HCEC 1CT (cell line): Measurements from ENCODE around the gene KLF13.
A peak's percentile ranks its signal among the peaks of the same experiment; 100 is the strongest.

Experiments
- DNase-seq: peaks from one replicate; pipeline ENCODE4 v3.0.0-alpha.2; 2017

KLF13 gene

DNA sequence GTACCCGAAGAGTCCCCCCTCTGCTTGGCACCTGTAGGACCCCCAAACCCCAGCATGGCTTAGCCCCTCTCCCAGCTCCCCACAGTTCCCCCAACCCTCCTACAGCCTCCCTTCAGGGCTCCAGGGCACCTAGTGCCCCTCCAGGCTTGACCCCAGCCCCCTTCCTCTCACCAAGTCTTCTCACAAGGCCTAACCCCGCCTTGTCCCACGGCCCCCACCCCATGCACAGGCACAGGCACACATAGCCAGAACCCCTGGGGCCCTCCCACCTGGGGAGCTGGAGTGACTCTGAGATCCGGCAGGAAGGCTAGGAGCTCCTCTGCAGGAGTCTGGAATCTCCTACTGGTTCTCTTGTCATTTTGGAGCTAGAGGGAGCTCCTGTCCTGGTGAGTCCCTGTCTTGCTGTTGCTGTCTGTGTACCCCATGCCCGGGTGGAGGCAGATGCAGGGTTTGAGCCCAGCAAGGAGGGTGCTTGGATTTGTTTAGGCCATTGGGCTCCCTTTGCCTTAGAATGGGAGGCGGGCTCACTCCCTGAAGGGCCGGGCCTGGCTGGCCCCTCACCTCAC lies 39.6 kb downstream of the KLF13 start:
- no peak for DNase-seq

DNA sequence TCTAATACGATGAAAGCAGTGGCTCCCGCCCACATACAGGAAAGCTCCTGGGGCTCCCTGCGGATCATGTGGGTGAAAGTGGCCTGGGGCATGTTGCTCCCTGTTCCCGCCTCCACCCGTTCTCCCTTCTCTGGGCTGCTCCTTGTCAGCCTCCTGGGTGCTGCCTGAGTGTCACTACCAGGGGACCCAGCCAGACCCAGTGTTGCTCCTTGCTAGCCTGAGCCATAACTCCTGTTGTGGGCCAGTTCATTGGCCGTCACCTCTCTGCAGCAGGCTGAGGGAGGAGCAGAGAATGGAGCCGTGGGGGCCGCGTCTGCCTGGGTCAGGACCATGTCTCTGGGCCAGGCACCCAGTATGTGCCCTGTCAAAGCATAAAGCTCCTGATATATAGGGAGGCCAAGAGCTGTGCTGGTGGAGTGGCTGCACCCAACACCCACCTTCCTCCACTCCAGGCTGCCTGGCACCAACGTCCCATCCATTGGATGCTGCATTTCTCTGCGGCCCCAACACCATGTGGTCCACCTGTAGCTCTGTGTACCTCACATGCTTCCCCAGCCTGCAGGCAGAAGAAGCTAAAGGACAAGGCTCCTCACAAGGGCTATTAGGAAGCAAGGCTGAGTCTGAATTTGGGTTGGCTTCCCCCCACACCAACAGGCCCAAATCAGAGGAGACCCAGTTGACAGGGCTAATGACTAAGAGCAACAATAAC lies 40.5 kb downstream of the KLF13 start:
- DNase-seq = no peak

DNA sequence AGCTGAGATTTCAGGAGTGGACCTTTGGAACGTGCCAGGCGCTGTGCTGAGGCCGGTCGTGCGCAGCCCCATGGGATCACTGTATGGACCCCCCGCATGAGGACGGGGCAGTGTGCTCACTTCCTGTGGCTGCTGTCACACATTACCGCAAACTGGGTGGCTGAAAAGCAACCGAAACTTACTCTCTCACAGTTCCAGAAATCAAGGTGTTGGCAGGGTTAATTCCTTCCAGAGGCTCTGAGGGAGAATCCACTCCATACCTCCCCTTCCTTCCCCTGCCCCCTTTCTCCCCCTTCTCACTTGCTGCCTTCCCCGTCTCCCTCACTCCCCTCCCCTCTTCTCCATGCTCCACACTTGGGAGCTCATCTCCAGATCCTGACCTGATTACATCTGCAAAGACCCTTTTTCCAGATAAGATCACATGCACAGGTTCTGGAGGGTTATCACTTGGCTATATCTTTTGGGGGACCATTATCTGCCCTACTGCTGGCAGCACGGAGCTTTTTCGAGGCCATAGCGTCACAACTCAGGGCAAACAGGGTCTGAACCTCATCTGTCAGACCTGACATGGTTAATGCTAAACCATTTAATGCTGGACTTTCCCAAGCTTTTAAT lies 41.2 kb downstream of the KLF13 start:
- DNase-seq = no peak

DNA sequence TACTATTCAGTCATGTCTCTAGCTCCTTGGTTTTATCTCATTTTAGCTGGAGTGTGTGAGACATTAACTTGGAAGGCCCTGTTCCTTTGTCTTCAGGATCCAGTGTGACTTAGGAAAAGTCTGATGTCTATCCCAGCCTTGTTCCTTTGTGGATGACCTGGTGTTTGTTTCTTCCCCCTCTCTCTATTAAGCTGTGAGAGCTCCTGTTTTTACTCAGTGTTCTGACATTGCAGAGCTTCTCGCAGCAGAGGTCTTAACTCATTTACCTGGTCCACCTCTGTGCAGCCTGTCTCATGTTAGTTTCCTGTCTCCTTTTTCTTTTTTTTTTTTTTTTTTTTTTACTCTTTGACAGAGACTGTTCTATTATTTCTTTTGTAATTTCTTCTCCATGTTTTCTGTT lies 43.1 kb downstream of the KLF13 start:
- no peak for DNase-seq

DNA sequence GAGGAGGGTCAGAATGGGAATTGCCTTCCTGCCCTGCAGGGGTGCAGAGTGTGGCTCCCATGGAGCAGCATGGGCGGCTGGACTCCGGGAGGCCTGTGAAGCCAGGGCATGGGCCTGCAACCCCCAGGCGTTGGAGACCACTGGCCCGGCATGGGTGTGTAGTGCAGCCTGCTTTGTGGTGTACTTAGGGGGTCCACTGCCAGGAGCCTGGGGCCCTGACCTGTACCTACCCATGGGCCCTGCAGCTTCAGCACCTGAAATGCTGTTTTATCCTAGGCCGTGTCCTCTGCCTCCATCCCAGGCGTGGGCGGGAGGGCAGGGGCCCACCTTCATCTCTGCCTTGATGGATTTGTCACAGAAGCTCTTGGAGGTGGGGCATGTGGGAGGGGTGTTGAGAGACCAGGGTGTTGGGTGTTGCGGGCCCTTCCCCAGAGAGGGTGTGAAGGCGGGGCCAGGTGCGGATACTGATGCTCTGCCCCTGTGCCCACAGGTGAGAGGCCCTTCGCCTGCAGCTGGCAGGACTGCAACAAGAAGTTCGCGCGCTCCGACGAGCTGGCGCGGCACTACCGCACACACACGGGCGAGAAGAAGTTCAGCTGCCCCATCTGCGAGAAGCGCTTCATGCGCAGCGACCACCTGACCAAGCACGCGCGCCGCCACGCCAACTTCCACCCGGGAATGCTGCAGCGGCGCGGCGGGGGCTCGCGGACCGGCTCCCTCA lies 45.0 kb downstream of the KLF13 start:
- no peak for DNase-seq

DNA sequence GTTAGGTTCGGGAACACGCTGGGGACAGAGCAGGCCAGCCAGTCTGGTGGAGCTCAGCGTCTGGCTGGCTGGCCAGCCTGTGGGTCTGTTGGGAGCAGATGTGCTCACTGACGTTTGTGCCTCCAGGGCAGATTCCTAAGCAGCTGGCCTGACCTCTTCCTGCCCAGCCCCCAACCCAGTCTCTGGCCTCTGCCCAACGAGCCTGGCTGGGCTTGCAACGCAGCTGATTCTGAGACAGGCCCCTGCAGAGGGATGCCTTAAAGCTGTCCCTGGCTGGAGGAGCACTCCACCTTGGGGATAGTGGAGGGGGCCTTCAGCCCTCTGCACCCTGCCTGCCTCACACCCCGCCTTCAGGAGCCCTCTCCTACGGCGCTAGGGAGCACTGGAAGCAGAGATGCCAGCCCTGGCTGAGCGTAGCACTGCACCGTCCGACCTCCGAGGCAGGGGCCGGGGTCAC lies 46.0 kb downstream of the KLF13 start:
- peak; percentile 36 for DNase-seq

DNA sequence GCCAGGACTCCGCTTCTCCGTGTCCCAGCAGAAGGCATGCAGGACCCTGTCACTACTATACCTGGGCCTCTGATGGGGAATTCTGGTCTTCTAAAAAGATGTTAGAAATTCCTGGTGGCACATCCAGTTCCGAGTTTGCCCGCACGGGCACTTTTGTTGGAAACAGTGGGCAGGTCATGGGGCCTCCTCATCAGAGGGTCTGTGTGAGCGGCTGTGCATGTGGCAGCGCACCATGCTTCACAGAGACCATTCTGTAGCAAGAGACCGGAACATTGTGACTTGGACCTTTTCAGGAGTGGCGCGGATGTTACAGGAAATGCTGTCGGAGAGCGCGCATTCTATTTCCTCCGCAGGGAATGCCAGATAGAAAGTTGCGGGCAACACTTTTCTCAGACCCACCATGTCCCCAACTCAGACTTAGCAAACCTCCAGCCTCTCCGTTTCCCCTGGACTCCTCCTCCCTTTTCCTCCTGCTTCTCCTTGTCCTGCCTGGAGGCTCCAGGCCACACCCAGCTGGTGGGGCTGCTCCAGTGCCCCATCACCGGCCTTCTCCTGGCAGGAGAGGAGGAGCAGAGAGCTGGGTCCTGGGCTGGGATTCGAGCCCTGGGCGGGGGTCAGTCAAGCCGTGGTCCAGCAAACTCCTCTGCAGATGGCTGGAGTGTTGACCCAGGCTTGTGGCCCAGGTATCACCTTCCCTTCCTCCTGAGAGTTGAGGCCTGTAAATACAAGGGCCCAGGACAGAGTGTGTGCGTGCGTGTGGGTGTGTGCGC lies 46.6 kb downstream of the KLF13 start:
- no peak for DNase-seq

DNA sequence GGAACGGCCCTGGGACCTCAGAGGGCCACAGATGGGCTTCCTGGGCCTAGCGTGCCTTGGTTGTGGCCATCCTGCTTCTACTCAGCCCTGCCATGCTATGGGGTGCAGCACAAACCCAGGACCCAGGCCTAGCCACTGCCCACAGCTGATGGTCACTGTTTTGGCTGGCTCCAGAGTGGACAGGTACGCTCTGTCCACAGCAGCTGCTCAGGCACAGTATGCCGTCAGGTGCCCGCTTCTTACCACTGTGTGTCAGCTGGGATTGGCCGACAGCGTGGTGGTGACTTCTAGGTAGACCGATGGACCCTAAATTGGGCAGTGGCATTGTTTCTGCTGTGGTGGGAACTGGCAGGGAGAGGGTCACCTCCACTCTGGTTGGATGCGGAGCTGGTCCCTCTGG lies 47.3 kb downstream of the KLF13 start:
- DNase-seq = no peak

DNA sequence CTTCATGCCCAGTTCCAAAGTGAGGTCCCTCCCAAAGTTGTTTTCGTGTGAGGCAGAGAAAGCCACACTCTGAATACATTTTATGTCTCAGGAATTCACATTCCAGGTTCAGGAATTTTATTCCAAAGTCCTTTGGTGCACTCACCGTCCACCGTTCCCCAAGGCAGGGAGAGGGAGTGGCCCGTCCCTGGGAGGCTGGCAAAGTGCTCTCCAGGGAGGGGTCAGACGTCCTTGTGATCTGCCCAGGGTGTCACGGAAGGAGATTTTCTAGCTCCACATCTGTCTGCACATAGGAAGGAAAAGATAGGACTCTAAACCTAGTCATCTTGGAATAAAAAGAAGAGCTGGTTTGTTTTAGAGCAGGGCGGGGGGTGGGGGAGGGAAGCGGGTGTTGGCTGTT lies 47.9 kb downstream of the KLF13 start:
- DNase-seq = no peak

DNA sequence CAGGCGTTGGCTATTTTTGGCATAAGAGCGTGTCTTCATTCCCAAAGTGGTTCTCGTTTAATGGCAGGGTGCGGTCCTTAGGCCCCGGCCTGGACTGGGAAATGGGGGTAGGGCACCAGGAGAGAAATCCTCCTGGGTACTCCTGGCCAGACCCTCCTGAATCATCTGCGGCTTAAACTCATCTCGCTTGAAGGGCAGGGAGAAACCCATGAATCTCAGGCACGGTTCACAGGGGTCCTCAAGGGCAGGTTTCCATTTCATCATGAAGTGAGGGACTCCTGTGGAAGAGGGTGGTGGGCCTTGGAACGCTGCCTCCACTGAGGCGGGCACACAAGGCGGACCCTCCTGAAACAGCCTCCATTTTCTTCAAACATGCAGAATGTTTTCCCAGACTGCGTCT lies 48.4 kb downstream of the KLF13 start:
- DNase-seq = no peak

DNA sequence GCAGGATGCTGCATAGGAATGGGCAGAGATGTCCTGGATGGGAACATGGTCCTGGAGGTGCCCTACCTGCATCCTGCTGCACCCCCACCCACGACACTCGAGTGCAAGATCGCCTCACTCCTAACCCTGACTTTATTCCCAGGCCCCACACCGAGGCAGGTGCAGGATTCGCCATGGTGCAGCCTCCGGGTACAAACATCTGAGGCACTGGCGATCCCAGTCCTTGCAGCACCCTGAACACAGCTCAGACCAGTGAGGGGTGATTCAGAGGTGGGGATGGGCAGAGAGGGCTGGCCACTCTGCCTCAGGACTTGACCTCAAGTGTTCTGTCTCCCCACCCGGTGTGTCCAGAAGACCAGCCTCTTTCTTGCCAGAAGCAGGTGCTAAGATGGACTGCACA lies 49.1 kb downstream of the KLF13 start:
- no peak for DNase-seq

DNA sequence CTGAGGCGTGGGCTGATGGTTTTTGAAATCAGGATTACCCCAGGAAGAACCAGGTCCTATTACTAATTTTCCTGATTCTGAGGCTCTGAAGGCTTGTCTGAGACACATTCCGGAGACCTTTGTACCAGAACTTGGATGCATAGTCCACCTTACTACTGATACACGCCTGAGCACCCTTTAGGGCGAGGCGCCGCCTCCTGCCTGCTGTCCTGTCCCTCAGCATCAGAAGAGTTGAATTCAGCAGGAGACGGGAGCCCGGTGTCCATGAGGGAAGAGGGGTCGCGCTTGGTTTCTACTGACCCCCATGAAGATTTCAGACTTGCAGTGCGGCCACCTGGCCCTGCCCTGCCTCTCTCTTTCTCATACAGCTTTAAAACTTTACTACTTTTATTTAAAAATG lies 49.9 kb downstream of the KLF13 start:
- no peak for DNase-seq

DNA sequence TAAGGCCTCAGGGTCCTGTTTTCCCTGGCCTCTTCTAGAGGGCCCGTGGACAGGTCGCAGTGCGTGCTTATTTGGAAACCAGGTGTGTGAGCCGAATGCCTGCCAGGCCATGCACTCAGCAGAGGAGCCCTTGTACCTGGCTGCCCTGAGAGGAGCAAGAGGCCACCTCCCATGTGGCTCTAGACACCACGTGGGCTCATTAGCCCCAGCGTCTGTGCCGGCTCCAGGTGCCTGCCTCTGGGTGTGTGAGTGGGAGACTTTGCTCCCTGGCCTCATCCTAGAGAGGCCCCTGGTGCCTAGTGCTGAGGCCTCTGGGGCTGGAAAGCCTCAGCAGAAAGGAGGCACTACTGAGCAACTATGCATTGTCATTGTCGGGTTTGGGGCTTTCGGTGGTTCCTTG lies 50.4 kb downstream of the KLF13 start:
- DNase-seq = no peak

DNA sequence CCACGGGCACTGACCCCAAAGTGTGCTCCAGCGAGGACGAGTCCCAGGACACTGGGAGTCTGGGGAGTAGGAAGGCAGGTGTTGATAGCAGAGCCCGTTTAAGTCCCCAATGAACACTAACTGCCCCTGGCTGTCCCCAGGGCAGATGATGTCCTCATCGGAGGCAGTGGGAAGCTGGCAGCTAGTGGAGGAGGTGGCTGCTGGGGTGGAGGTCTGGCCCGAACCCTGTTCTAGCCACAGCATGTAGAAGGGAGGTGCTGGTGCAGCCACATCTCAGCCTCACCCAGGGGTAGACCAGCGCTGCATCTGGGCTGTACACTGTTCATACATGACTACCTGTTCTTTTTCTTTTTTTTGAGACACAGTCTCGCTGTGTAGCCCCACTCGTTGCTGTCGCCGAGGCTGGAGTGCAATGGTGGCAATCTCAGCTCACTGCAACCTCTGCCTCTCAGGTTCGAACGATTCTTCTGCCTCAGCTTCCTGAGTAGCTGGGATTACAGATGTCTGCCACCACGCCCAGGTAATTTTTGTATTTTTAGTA lies 51.8 kb downstream of the KLF13 start:
- no peak for DNase-seq

DNA sequence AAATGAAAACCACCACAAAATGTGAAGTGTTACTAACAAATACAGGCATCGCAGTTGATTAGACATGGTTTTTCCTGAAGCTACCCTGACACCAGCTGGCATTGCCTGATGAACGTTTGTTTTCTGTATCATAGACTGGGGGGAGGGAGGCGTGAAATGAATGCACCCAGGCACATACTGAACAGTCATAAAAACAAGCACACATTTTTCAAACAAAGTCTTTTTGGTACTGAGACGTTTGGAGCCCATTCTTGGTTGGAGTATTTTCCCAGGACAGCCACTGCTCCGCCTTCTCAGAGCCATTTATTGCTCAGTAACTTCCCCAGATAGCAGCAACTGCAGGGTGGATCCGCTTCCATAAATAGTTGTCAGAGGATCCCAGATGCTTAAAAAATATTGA lies 52.4 kb downstream of the KLF13 start:
- no peak for DNase-seq

DNA sequence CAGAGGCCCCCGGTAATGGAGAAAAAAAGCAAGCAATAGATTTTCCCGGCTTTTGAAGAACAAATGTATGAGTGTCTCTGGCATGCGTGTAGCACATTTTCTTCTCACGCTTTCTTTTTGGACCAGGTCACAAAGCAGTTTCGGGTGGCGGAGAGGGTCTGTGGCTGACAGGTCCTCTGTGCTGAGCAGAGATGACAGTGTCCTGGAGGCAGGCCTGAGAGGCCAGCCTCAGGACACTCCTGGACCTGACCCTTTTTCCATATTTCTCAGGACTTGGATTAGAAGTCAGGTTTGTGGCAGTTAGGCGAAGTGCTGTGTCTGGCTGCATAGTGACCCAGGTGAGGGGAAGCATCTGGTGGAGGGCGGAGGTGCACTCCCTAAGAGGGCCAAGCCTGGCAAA lies 52.9 kb downstream of the KLF13 start:
- no peak for DNase-seq

DNA sequence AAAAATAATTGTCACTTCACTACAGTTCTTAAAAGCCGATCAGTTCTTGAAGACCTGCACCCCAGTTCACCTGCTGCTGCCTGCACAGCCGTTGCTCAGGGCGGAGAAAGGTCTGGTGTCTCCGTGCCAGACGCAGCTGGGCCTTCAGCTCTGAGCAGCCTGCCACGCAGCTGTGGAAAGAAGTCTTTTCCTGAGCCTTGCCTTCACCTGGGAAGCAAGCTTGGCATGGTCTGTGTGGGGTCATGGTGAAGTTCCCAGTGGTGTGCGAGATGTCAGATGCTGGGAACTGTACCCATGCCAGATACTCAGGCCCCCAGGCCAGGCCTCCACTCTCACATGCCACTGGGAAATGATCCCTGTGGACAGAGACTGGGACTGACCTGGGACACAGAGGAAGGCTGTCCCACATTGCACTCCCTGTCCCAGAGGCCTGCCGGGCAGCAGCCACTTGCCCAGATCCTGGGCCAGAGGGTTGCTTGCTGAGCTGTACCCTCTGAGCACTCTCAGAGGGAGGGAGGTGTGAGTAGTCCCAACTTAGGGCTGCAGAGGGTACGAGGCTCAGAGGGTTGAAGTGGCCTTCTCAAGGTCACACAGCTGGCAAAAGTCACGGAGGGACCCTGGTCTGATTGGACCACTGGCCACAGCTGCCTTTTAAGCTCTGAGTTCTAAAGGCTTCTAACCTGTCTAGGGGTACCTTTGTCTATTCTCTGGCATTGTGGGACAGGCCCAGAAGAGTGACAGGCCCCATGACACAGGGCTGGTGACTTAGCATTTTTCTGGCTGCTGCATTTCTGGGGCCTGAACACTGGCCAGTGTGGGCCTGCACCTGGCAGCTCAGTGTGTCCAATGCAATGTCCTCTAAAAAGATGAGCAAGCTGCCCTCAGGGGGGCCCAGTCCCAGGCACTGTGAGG lies 55.4 kb downstream of the KLF13 start:
- DNase-seq = no peak

DNA sequence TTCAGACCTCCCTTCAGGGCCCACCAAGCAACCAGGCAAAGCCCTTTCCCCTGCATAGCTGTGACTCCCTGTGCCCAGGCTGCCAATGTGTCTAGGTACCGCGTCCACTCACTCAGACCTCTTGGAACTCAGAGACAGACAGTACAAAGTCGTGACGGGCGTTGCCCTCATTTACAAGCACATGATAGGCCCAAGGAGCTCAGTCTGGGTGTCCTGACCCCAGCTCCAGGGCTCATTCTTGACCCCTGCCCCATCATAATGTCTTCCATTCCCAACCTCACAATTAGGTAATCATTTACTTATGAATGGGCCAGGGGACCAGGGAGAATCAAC lies 56.0 kb downstream of the KLF13 start:
- DNase-seq = no peak

DNA sequence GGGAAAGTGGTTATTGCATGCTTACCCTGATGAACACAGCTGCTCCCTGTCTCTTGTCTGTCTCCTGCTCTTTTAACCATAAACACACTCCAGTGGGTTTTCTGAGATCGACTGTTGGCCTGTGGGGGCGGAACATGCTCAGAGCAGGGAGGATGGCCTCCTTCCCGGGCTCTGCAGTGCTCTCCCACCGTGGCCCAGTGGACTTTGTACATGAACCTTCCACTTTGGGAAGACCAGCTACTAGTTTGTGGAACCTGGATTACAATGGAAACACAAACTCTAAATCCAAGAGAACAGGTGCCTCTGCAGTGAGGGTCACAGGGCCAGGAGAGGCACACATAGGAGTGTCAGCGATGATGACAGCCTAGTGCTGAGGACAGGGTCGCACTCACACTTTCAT lies 56.5 kb downstream of the KLF13 start:
- no peak for DNase-seq

DNA sequence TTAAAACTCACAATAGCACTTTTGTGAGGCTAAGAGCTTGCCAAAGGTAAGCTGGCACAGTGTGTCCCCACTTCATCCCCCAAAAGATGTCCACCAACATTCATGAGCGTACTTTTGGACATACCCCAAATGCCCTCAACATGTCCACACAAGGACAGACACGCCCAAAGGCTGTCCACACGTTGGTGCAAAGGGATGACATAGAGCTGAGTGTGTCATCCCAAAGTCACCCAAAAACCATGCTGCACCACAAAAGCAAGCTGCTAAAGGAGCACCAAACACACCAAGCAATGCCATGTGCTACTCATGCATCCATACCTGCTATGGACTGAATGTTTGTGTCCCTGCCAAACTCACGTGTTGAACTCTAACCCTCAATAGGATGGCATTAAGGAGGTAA lies 57.9 kb downstream of the KLF13 start:
- no peak for DNase-seq

DNA sequence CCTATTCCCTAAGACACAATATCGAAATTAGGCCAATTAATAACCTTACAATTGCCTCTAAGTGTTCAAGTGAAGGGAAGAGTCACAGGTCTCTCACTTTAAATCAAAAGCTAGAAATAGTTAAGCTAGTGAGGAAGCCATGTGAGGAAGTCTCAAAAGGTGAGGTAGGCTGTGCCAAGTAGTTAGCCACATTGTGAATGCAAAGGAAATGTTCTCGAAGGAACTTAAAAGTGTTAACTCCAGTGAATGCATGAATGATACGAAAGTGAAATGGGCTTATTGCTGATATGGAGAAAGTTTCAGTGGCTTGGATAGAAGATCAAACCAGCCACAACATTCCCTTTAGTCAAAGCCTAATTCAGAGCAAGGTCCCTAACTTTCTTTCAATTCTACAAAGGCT lies 59.1 kb downstream of the KLF13 start:
- DNase-seq = no peak

DNA sequence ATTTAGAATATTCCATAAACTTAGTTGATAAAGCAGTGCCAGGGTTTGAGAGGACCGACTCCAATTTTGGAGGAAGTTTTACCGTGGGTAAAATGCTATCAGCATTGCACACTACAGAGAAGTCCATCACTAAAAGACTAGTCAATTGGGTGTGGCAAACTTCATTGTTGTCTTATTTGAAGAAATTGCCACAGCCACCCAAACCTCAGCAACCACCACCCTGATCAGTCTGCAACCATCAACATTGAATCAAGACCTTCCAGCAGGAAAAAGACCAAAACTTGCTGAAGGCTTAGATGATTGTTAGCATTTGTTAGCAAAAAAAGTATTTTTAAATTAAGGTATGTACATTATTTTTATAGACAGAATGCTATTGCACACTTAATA lies 60.5 kb downstream of the KLF13 start:
- no peak for DNase-seq
